Smooth muscle cell (in vitro differentiated cells): ENCODE results near the gene ADAM12. TPM values are rescaled to one million over a fixed set of nuclear protein-coding genes. Genes with fewer than 3 reads are reported as not detected.

Experiments used
- DNase-seq: peaks from one replicate; lab custom pipeline; 2025; ENCODE audit not compliant: unreplicated experiment; lab: John Stamatoyannopoulos, UW
- H2AFZ ChIP-seq: fragments of 200-600 bp; sonication (generic); 2 replicates; pipeline ENCODE4 v1.6.0; 2016; ENCODE audit warnings: antibody characterized with exemption, low read depth, mild to moderate bottlenecking
- H3F3A ChIP-seq: fragments of 200-600 bp; sonication (generic); 2 replicates; pipeline ENCODE4 v1.6.0; 2017; ENCODE audit warnings: antibody characterized with exemption, low read depth
- H3K27ac ChIP-seq: fragments of 200-600 bp; sonication (generic); 2 replicates; pipeline ENCODE4 v1.5.1; 2016; ENCODE audit warnings: low read depth, mild to moderate bottlenecking
- H3K27me3 ChIP-seq: fragments of 200-600 bp; sonication (generic); 2 replicates; pipeline ENCODE4 v1.6.1; 2016; ENCODE audit warnings: low read depth, mild to moderate bottlenecking
- H3K36me3 ChIP-seq: fragments of 200-600 bp; sonication (generic); 2 replicates; pipeline ENCODE4 v1.5.1; 2016; ENCODE audit warnings: low read depth
- H3K4me1 ChIP-seq: fragments of 200-600 bp; sonication (generic); 2 replicates; pipeline ENCODE4 v1.5.1; 2016; ENCODE audit warnings: low read depth
- H3K4me2 ChIP-seq: fragments of 200-600 bp; sonication (generic); 2 replicates; pipeline ENCODE4 v1.6.0; 2016; ENCODE audit warnings: mild to moderate bottlenecking
- H3K4me3 ChIP-seq: fragments of 200-600 bp; sonication (generic); 2 replicates; pipeline ENCODE4 v1.5.1; 2016; ENCODE audit warnings: mild to moderate bottlenecking
- H3K79me2 ChIP-seq: fragments of 200-600 bp; sonication (generic); 2 replicates; pipeline ENCODE4 v1.6.0; 2016; ENCODE audit warnings: low read depth, mild to moderate bottlenecking
- H3K9ac ChIP-seq: fragments of 200-600 bp; sonication (generic); 2 replicates; pipeline ENCODE4 v1.6.0; 2016; ENCODE audit warnings: low read depth
- H3K9me3 ChIP-seq: fragments of 200-600 bp; sonication (generic); replicated peaks from 2 replicates; pipeline ENCODE4 v1.5.1; 2016; ENCODE audit warnings: low read depth
- H4K20me1 ChIP-seq: fragments of 200-600 bp; sonication (generic); 2 replicates; pipeline ENCODE4 v1.6.0; 2016; ENCODE audit warnings: low read depth
- CTCF ChIP-seq: fragments of 200-600 bp; sonication (generic); IDR thresholded peaks from 2 replicates; pipeline ENCODE4 v1.5.1; 2017; ENCODE audit warnings: borderline replicate concordance, mild to moderate bottlenecking, antibody characterized with exemption; ENCODE audit not compliant: insufficient read depth, poor library complexity, severe bottlenecking
- WGBS: methylation state at CpG from one replicate; pipeline ENCODE4 v1.1.7; 2016; ENCODE audit warnings: low lambda C conversion rate; 5-methylcytosine and 5-hydroxymethylcytosine counted together
- polyA plus RNA-seq: library from polyadenylated mRNA; unstranded; fragments of >200 nt; fragmentation: Nextera tagmentation; extraction: Ambion mirVana; gene quantifications from 2 replicates; pipeline ENCODE4 v1.2.1, GENCODE V29; 2016
- total RNA-seq: library from RNA; depleted of rRNA; stranded (reverse); fragments of >200 nt; gene quantifications from 2 replicates; pipeline ENCODE4 v1.2.3, GENCODE V29; 2014

The ADAM12 gene
- total and polyA plus RNA-seq, 2 experiments from 2014 or later: 40.0 to 54.3 TPM

DNA sequence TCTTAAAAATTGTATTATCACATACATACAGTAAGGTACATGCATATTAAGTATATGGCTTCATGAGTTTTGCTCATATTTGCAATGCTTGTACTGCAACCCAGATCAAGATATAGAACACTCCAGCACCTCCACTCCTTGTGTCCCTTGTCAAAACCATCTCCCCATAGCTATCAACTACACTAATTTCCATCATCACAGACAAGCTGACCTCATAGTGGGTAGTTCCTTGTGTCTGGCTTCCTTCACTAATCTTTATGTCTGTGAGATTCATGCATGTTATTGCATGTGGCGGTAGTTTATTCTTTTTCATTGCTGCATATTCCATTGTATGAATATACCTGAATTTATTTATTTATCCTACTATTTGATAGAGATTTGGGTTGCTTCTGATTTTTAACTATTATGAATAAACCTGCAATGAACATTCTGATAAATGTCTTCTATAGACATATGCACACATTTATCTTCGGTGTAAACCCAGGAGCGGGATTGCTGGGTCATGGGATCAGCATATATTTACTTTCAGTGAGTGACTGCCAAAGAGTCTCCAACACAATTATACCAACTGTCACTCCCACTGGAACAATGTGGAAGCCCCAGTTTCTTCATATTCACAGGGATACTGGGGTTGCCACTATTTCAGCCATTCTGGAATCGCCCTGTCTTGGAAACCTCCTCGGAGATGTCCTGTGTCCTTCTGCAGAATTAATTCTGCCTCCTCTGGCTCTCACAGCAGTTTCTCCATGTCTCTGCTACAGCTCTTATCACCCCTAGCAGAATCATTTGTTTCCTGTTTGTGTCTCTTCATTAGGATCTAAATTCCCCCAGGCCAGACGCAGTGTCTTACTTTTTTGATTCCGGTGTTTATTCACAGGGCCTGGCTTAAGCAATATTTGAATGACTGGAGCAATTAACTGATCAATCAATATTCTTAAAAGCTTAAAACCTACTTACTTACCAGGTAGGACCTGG lies 14.7 kb upstream of the ADAM12 start:
- H3F3A ChIP-seq: no peaks in the 10 kb centered on the region
- H3K9me3 ChIP-seq: no peaks in the 10 kb centered on the region
- no peaks in the 10 kb centered on the region for H3K79me2 ChIP-seq
- no peaks in the 10 kb centered on the region for H3K27me3 ChIP-seq
- peak overlapping the region; percentile 75 for H2AFZ ChIP-seq
- WGBS: 34% methylated on average over 7 of the region's 7 CpGs
- H3K4me1 ChIP-seq: peaks cover 14% of the 10 kb centered on the region
- no peaks in the 10 kb centered on the region for H4K20me1 ChIP-seq
- no peak for TF ChIP-seq CTCF
- H3K4me2 ChIP-seq: peak overlapping the region; percentile 44
- H3K27ac ChIP-seq: peak overlapping the region; percentile 74
- DNase-seq: no peak
- no peak overlapping the region for H3K4me3 ChIP-seq
- H3K9ac ChIP-seq: peak overlapping the region; percentile 41
- no peaks in the 10 kb centered on the region for H3K36me3 ChIP-seq

DNA sequence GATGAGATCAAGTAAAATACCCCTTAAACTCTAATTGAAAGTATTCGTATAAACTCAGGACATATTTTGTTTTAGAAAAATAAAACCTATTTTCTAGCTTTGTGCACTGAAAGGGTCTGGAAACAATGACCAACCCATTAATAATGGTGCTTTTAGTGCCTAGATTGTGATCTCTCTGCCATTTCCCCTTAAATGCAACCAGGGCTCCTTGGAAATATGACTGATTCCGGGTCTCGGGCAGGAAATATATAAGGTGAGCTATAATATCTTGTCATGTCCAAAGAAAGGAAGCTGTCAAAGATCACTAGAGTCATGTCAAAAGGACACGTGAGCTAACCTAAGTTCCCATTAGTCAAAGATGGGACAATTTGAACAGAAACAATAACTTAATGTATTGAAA lies 12.4 kb upstream of the ADAM12 start:
- no peaks in the 10 kb centered on the region for H3K9me3 ChIP-seq
- H3K27ac ChIP-seq: no peak overlapping the region
- DNase-seq: no peak
- no peak overlapping the region for H3K4me3 ChIP-seq
- H3F3A ChIP-seq: no peaks in the 10 kb centered on the region
- H2AFZ ChIP-seq: no peak overlapping the region
- no peaks in the 10 kb centered on the region for H3K27me3 ChIP-seq
- no peaks in the 10 kb centered on the region for H3K79me2 ChIP-seq
- H3K4me2 ChIP-seq: no peak overlapping the region
- H4K20me1 ChIP-seq: no peaks in the 10 kb centered on the region
- no peaks in the 10 kb centered on the region for H3K36me3 ChIP-seq
- no peak overlapping the region for H3K9ac ChIP-seq
- 85% methylated on average over 4 of the region's 4 CpGs for WGBS
- no peak for TF ChIP-seq CTCF
- H3K4me1 ChIP-seq: peaks cover 22% of the 10 kb centered on the region

DNA sequence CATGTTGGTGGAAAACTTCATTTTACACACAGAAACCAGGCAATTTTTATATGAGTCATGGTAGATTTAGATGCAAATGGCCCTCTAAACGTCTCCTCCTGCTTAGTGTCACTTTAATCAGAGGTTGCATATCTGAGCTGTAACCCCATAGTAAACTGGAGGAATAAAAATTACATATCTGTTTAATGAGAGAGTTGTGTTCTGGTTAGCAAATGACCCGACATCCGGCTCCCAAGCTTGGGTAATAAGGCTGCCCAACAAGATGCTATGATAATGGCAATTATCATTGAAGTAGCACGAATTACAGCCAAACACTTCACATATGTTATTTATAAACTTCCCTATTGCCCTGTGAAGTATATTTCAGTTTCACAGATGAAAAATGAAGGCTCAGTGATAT lies 10.6 kb upstream of the ADAM12 start:
- no peaks in the 10 kb centered on the region for H3K36me3 ChIP-seq
- H4K20me1 ChIP-seq: no peaks in the 10 kb centered on the region
- no peaks in the 10 kb centered on the region for H3K27me3 ChIP-seq
- no peak overlapping the region for H3K4me3 ChIP-seq
- peak overlapping the region; percentile 92 for H3K27ac ChIP-seq
- 16% methylated on average over 4 of the region's 4 CpGs for WGBS
- peak overlapping the region; percentile 21 for H3K9ac ChIP-seq
- H3K4me1 ChIP-seq: peaks cover 22% of the 10 kb centered on the region
- no peaks in the 10 kb centered on the region for H3F3A ChIP-seq
- no peaks in the 10 kb centered on the region for H3K79me2 ChIP-seq
- H2AFZ ChIP-seq: no peak overlapping the region
- no peaks in the 10 kb centered on the region for H3K9me3 ChIP-seq
- H3K4me2 ChIP-seq: peak overlapping the region; percentile 65
- no peak for DNase-seq
- no peak for TF ChIP-seq CTCF
